DOHH2 (cell line): ENCODE measurements around the gene SLC9A9.

ENCODE experiments used
- CTCF ChIP-seq: fragments of 200-600 bp; sonication (generic); IDR thresholded peaks from one replicate; pipeline ENCODE4 v1.5.1; 2014; ENCODE audit warnings: antibody characterized with exemption, mild to moderate bottlenecking, low read depth, low read length; ENCODE audit not compliant: poor library complexity, severe bottlenecking
- EZH2phosphoT487 ChIP-seq: fragments of 200-600 bp; sonication (generic); IDR thresholded peaks from 2 replicates; pipeline ENCODE4 v1.6.1; 2017; ENCODE audit warnings: borderline replicate concordance, mild to moderate bottlenecking, antibody characterized with exemption, low read length, moderate library complexity, mixed read lengths

- TF ChIP-seq CTCF (no peak), EZH2phosphoT487 (no peak)
These were observed 16.3 kb downstream of the SLC9A9 start for GRCh38 chr3:143831994-143832393.
